HepG2 (cell line): ENCODE measurements around the gene PDCL3. TPM values are rescaled to one million over a fixed set of nuclear protein-coding genes. Genes with fewer than 3 reads are reported as not detected.

Source experiments
- KLF9 ChIP-seq: IDR thresholded peaks from 2 replicates; pipeline ENCODE4 v1.6.1; 2016; ENCODE audit warnings: low read depth
- NFIB ChIP-seq: sonication (generic); formaldehyde crosslinking; IDR thresholded peaks from 2 replicates; pipeline ENCODE4 v1.9.0; 2021; ENCODE audit warnings: missing genetic modification reagents, mild to moderate bottlenecking, borderline replicate concordance
- PHF8 ChIP-seq: sonication (generic); formaldehyde crosslinking; IDR thresholded peaks from 2 replicates; pipeline ENCODE4 v1.5.0; 2020; ENCODE audit warnings: missing genetic modification reagents
- RARA ChIP-seq: IDR thresholded peaks from 2 replicates; pipeline ENCODE4 v1.6.1; 2016; ENCODE audit warnings: missing genetic modification reagents, missing compliant biosample characterization
- RFX1 ChIP-seq: fragments of 450-650 bp; IDR thresholded peaks from 2 replicates; pipeline ENCODE4 v1.6.1; 2017
- YY1 ChIP-seq: IDR thresholded peaks from 2 replicates; pipeline ENCODE4 v1.6.1; 2011; ENCODE audit warnings: low read length, low read depth, moderate library complexity, mild to moderate bottlenecking; ENCODE audit not compliant: insufficient read depth, insufficient replicate concordance
- ZFP1 ChIP-seq: IDR thresholded peaks from 2 replicates; pipeline ENCODE4 v1.6.1; 2016
- ZNF782 ChIP-seq: sonication (generic); formaldehyde crosslinking; IDR thresholded peaks from 2 replicates; pipeline ENCODE4 v1.4.0; 2020; ENCODE audit warnings: missing genetic modification reagents, mild to moderate bottlenecking, borderline replicate concordance
- polyA plus RNA-seq, 8 experiments: library from polyadenylated mRNA; depleted of rRNA in 3 of 8; stranded (reverse) in 7 of 8; unstranded in 1 of 8; fragments of >200 nt; fragmentation: Illumina TruSeq in 4 of 8; extraction: Trizol in 4 of 8; gene quantifications; 2 replicates each; pipeline versions ENCODE4 v1.2.1 to v1.2.3, GENCODE V29; 2011 to 2016; ENCODE audit warnings: low read depth in 4 of 8, missing spikeins in 1 of 8, mixed read lengths in 1 of 8; ENCODE audit not compliant: insufficient read depth in 1 of 8
- total RNA-seq, 5 experiments: library from RNA; depleted of rRNA; stranded (reverse); fragments of >200 nt; fragmentation: Illumina TruSeq; extraction: Trizol; gene quantifications; 2 replicates each; pipeline ENCODE4 v1.2.3, GENCODE V29; 2016; ENCODE audit warnings: low read depth in 1 of 5
- TF ChIP-seq, protein P1 (sequence below): sonication (generic); formaldehyde crosslinking; IDR thresholded peaks from 2 replicates; pipeline ENCODE4 v1.4.0; 2020; ENCODE audit warnings: mild to moderate bottlenecking, missing genetic modification reagents
- TF ChIP-seq, protein P2 (sequence below): sonication (generic); formaldehyde crosslinking; IDR thresholded peaks from 2 replicates; pipeline ENCODE4 v1.4.0; 2020; ENCODE audit warnings: low read depth, mild to moderate bottlenecking, missing genetic modification reagents
- TF ChIP-seq, protein P3 (sequence below): sonication (generic); formaldehyde crosslinking; IDR thresholded peaks from 2 replicates; pipeline ENCODE4 v1.4.0; 2020; ENCODE audit warnings: missing genetic modification reagents
- TF ChIP-seq, protein P4 (sequence below), 2 experiments: sonication (generic) in 1 of 2; formaldehyde crosslinking in 1 of 2; IDR thresholded peaks; 2 replicates each; pipeline versions ENCODE4 v1.5.1 to v1.6.1; 2011 to 2020; ENCODE audit warnings: borderline replicate concordance in 1 of 2, low read depth in 1 of 2, low read length in 1 of 2, mild to moderate bottlenecking in 1 of 2, missing genetic modification reagents in 1 of 2, moderate library complexity in 1 of 2
- TF ChIP-seq, protein P5 (sequence below): sonication (generic); formaldehyde crosslinking; IDR thresholded peaks from 2 replicates; pipeline ENCODE4 v1.4.0; 2020; ENCODE audit warnings: mild to moderate bottlenecking, low read depth, missing genetic modification reagents
- TF ChIP-seq, protein P6 (sequence below): sonication (generic); formaldehyde crosslinking; IDR thresholded peaks from 2 replicates; pipeline ENCODE4 v1.4.0; 2020; ENCODE audit warnings: mild to moderate bottlenecking, missing genetic modification reagents

PDCL3 gene
- total and polyA plus RNA-seq, 2 of the 13 experiments (the other 11 are each of a cell fraction or from before 2014, with no cell fraction given): 14.4 to 24.4 TPM

DNA sequence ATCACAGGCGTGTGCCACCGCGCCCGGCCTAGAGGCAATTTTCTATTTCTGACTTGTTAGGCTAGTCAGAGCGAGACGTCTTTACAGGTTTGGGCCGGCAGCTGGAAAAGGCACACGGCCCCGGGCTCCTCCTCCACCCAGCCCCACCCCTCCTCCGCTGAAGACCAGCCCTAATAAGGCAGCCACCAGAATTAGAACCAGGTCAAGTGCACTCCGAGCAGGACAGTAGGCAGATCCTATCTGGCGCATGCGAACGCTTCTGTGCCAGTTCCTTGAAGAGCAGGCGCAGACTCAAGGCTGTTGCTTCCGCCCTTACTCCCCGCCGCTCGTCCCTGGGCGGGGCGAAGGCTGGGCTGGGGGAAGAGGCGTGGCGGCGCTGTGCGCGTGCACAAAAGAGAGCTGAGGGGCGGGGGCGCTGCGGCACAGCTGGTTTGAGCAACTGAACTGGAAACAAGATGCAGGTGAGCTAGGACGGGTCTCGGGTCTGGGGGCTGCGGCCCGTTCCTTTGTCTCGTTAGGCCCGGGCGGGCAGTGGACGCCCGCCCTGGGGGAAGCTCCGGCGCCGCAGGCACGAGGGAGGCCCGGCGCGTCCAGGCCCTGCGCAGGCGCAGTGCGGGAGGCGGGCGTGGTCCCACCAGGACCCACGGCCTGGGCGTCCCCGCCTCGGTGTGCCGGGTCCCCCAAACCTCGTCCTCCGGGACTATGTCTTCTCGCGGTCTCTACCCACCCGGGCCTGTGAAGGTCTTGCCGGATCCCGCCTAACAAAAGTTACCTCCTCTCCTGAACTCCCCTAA is at the start of gene PDCL3 (continued):
- TF ChIP-seq, protein P1, sequence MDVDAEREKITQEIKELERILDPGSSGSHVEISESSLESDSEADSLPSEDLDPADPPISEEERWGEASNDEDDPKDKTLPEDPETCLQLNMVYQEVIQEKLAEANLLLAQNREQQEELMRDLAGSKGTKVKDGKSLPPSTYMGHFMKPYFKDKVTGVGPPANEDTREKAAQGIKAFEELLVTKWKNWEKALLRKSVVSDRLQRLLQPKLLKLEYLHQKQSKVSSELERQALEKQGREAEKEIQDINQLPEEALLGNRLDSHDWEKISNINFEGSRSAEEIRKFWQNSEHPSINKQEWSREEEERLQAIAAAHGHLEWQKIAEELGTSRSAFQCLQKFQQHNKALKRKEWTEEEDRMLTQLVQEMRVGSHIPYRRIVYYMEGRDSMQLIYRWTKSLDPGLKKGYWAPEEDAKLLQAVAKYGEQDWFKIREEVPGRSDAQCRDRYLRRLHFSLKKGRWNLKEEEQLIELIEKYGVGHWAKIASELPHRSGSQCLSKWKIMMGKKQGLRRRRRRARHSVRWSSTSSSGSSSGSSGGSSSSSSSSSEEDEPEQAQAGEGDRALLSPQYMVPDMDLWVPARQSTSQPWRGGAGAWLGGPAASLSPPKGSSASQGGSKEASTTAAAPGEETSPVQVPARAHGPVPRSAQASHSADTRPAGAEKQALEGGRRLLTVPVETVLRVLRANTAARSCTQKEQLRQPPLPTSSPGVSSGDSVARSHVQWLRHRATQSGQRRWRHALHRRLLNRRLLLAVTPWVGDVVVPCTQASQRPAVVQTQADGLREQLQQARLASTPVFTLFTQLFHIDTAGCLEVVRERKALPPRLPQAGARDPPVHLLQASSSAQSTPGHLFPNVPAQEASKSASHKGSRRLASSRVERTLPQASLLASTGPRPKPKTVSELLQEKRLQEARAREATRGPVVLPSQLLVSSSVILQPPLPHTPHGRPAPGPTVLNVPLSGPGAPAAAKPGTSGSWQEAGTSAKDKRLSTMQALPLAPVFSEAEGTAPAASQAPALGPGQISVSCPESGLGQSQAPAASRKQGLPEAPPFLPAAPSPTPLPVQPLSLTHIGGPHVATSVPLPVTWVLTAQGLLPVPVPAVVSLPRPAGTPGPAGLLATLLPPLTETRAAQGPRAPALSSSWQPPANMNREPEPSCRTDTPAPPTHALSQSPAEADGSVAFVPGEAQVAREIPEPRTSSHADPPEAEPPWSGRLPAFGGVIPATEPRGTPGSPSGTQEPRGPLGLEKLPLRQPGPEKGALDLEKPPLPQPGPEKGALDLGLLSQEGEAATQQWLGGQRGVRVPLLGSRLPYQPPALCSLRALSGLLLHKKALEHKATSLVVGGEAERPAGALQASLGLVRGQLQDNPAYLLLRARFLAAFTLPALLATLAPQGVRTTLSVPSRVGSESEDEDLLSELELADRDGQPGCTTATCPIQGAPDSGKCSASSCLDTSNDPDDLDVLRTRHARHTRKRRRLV (CRISPR knock-in tag): no peak
- TF ChIP-seq, protein P2, sequence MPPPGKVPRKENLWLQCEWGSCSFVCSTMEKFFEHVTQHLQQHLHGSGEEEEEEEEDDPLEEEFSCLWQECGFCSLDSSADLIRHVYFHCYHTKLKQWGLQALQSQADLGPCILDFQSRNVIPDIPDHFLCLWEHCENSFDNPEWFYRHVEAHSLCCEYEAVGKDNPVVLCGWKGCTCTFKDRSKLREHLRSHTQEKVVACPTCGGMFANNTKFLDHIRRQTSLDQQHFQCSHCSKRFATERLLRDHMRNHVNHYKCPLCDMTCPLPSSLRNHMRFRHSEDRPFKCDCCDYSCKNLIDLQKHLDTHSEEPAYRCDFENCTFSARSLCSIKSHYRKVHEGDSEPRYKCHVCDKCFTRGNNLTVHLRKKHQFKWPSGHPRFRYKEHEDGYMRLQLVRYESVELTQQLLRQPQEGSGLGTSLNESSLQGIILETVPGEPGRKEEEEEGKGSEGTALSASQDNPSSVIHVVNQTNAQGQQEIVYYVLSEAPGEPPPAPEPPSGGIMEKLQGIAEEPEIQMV (CRISPR knock-in tag): peak; percentile 85; the same call in 1 of the 2 replicates
- TF ChIP-seq RFX1 (no peak), ZNF782 (CRISPR knock-in tag) (0 out of 2 replicates have a peak, but pooled peaks have one; percentile 21), ZFP1 (no peak), NFIB (CRISPR knock-in tag) (no peak), KLF9 (CRISPR knock-in tag) (peak; percentile 91), RARA (CRISPR knock-in tag) (peak; percentile 73), PHF8 (CRISPR knock-in tag) (peak; percentile 95), YY1 (no peak)
- TF ChIP-seq, protein P3, sequence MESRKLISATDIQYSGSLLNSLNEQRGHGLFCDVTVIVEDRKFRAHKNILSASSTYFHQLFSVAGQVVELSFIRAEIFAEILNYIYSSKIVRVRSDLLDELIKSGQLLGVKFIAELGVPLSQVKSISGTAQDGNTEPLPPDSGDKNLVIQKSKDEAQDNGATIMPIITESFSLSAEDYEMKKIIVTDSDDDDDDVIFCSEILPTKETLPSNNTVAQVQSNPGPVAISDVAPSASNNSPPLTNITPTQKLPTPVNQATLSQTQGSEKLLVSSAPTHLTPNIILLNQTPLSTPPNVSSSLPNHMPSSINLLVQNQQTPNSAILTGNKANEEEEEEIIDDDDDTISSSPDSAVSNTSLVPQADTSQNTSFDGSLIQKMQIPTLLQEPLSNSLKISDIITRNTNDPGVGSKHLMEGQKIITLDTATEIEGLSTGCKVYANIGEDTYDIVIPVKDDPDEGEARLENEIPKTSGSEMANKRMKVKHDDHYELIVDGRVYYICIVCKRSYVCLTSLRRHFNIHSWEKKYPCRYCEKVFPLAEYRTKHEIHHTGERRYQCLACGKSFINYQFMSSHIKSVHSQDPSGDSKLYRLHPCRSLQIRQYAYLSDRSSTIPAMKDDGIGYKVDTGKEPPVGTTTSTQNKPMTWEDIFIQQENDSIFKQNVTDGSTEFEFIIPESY (CRISPR knock-in tag): no peak
- TF ChIP-seq, protein P4, sequence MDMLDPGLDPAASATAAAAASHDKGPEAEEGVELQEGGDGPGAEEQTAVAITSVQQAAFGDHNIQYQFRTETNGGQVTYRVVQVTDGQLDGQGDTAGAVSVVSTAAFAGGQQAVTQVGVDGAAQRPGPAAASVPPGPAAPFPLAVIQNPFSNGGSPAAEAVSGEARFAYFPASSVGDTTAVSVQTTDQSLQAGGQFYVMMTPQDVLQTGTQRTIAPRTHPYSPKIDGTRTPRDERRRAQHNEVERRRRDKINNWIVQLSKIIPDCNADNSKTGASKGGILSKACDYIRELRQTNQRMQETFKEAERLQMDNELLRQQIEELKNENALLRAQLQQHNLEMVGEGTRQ (IDR thresholded peaks at IDR 0.05; ENCODE audit: low read depth, low read length): no peak
- TF ChIP-seq, protein P4 (CRISPR knock-in tag; IDR thresholded peaks at IDR 0.05; ENCODE audit: borderline replicate concordance): peak; percentile 80; the same call in 1 of the 2 replicates
- TF ChIP-seq, protein P5, sequence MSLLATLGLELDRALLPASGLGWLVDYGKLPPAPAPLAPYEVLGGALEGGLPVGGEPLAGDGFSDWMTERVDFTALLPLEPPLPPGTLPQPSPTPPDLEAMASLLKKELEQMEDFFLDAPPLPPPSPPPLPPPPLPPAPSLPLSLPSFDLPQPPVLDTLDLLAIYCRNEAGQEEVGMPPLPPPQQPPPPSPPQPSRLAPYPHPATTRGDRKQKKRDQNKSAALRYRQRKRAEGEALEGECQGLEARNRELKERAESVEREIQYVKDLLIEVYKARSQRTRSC (CRISPR knock-in tag): no peak
- TF ChIP-seq, protein P6, sequence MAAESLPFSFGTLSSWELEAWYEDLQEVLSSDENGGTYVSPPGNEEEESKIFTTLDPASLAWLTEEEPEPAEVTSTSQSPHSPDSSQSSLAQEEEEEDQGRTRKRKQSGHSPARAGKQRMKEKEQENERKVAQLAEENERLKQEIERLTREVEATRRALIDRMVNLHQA: no peak
